Measurements from ENCODE around the gene VWF.

Gene VWF

GRCh38 chr12:6099316-6099715 is 25.2 kb downstream of the VWF start:
- Histone ChIP-seq H3K4me2 (ENCODE audit: low read length) (no peak overlapping the region), H3K4me3 (ENCODE audit: low read depth, low read length) (no peak overlapping the region)
- no peak for TF ChIP-seq CTCF (IDR thresholded peaks at IDR 0.05)

GRCh38 chr12:6097411-6097810 is 27.1 kb downstream of the VWF start:
- TF ChIP-seq CTCF (IDR thresholded peaks at IDR 0.05), result no peak
- Histone ChIP-seq H3K4me3 (ENCODE audit: low read depth, low read length) (no peak overlapping the region), H3K27ac (no peak overlapping the region), H3K4me1 (peaks cover 5% of the 10 kb centered on the region), H3K36me3 (ENCODE audit: control insufficient read depth, insufficient read depth, low read length) (no peaks in the 10 kb centered on the region), H3K9me3 (ENCODE audit: control insufficient read depth, low read length) (no peaks in the 10 kb centered on the region), H3K79me2 (no peaks in the 10 kb centered on the region), H2AFZ (no peak overlapping the region), H3K9ac (no peak overlapping the region), H3K27me3 (ENCODE audit: control insufficient read depth, insufficient read depth, low read length) (no peaks in the 10 kb centered on the region), H3K4me2 (ENCODE audit: low read length) (no peak overlapping the region)

More at GRCh38 chr12:6099316-6099715, 25.2 kb downstream of the VWF start:
- Histone ChIP-seq H3K36me3 (ENCODE audit: control insufficient read depth, insufficient read depth, low read length) (no peaks in the 10 kb centered on the region), H3K9me3 (ENCODE audit: control insufficient read depth, low read length) (no peaks in the 10 kb centered on the region), H3K9ac (no peak overlapping the region), H2AFZ (no peak overlapping the region), H3K79me2 (no peaks in the 10 kb centered on the region), H3K27me3 (ENCODE audit: control insufficient read depth, insufficient read depth, low read length) (no peaks in the 10 kb centered on the region), H3K4me1 (no peaks in the 10 kb centered on the region), H3K27ac (no peak overlapping the region)

GRCh38 chr12:6096527-6096926 is 27.9 kb downstream of the VWF start:
- Histone ChIP-seq H2AFZ (no peak overlapping the region), H3K36me3 (ENCODE audit: control insufficient read depth, insufficient read depth, low read length) (no peaks in the 10 kb centered on the region), H3K4me2 (ENCODE audit: low read length) (no peak overlapping the region), H3K79me2 (no peaks in the 10 kb centered on the region), H3K4me1 (peaks cover 5% of the 10 kb centered on the region), H3K9ac (no peak overlapping the region), H3K4me3 (ENCODE audit: low read depth, low read length) (no peak overlapping the region), H3K27ac (no peak overlapping the region), H3K9me3 (ENCODE audit: control insufficient read depth, low read length) (no peaks in the 10 kb centered on the region), H3K27me3 (ENCODE audit: control insufficient read depth, insufficient read depth, low read length) (no peaks in the 10 kb centered on the region)
- no peak for TF ChIP-seq CTCF (IDR thresholded peaks at IDR 0.05)

- H3K36me3 ChIP-seq (ENCODE audit: control insufficient read depth, insufficient read depth, low read length), result no peaks in the 10 kb centered on the region
- no peak for TF ChIP-seq CTCF (IDR thresholded peaks at IDR 0.05)
Observed at GRCh38 chr12:6095269-6095668, 29.2 kb downstream of the VWF start.

GRCh38 chr12:6093764-6094163 is 30.7 kb downstream of the VWF start:
- H3K27ac ChIP-seq, result no peak overlapping the region
- no peak overlapping the region for H3K4me2 ChIP-seq (ENCODE audit: low read length)
- H3K79me2 ChIP-seq, result no peaks in the 10 kb centered on the region
- no peaks in the 10 kb centered on the region for H3K36me3 ChIP-seq (ENCODE audit: control insufficient read depth, insufficient read depth, low read length)
- peaks cover 14% of the 10 kb centered on the region for H3K4me1 ChIP-seq
- no peaks in the 10 kb centered on the region for H3K27me3 ChIP-seq (ENCODE audit: control insufficient read depth, insufficient read depth, low read length)
- TF ChIP-seq CTCF (IDR thresholded peaks at IDR 0.05), result no peak
- no peaks in the 10 kb centered on the region for H3K9me3 ChIP-seq (ENCODE audit: control insufficient read depth, low read length)
- H3K4me3 ChIP-seq (ENCODE audit: low read depth, low read length), result no peak overlapping the region
- no peak overlapping the region for H3K9ac ChIP-seq
- H2AFZ ChIP-seq, result no peak overlapping the region

More at GRCh38 chr12:6095269-6095668, 29.2 kb downstream of the VWF start:
- Histone ChIP-seq H3K27ac (no peak overlapping the region), H3K4me1 (peaks cover 5% of the 10 kb centered on the region), H2AFZ (no peak overlapping the region), H3K9me3 (ENCODE audit: control insufficient read depth, low read length) (no peaks in the 10 kb centered on the region), H3K79me2 (no peaks in the 10 kb centered on the region), H3K9ac (no peak overlapping the region), H3K4me3 (ENCODE audit: low read depth, low read length) (no peak overlapping the region), H3K4me2 (ENCODE audit: low read length) (no peak overlapping the region), H3K27me3 (ENCODE audit: control insufficient read depth, insufficient read depth, low read length) (no peaks in the 10 kb centered on the region)
